Stimulated activated CD8-positive, alpha-beta memory T cell treated with anti-CD3 and anti-CD28 coated beads, Interleukin-12 subunit alpha, Interleukin-12 subunit beta, amount 100 ng/mL, for 1 hour (primary cell): ENCODE results near the gene GCNT1.

ENCODE experiments used
- DNase-seq: peaks from one replicate; pipeline ENCODE4 v3.0.0-alpha.2; 2020; ENCODE audit warnings: low read depth

The GCNT1 gene

GRCh38 chr9:76534026-76534425 is 75.0 kb downstream of the GCNT1 start:
- no peak for DNase-seq

GRCh38 chr9:76537150-76537646 is 78.2 kb downstream of the GCNT1 start:
- DNase-seq = no peak

- DNase-seq = no peak
Measured at GRCh38 chr9:76539180-76539579, 80.2 kb downstream of the GCNT1 start.

- DNase-seq = no peak
Measured at GRCh38 chr9:76542360-76542759, 83.4 kb downstream of the GCNT1 start.

- DNase-seq = no peak
Measured at GRCh38 chr9:76545191-76545590, 86.2 kb downstream of the GCNT1 start.

- no peak for DNase-seq
Measured at GRCh38 chr9:76552181-76552580, 93.2 kb downstream of the GCNT1 start.

GRCh38 chr9:76552751-76553455 is 93.9 kb downstream of the GCNT1 start:
- DNase-seq = no peak

- DNase-seq = no peak
Measured at GRCh38 chr9:76553680-76554079, 94.7 kb downstream of the GCNT1 start.
